HepG2 (cell line): ENCODE data around the gene DCD. TPM values are rescaled to one million over a fixed set of nuclear protein-coding genes. Genes with fewer than 3 reads are reported as not detected.

Experiments used
- ATAC-seq: fragments of 200-7000 bp; cut with Tn5 transposase; 3 replicates; pipeline ENCODE4 v1.9.1; 2020; ENCODE audit warnings: mild to moderate bottlenecking, moderate library complexity
- BruUV-seq: library from RNA; stranded (reverse); fragments of 400-500 nt; replicated peaks from 2 replicates; lab custom pipeline; 2021; lab: Mats Ljungman, UMichigan
- CTCF ChIA-PET: fragments of 300-600 bp; formaldehyde crosslinking; extraction: SDS; loops from one replicate; lab custom pipeline; 2021; ENCODE audit warnings: low total read pairs, inconsistent platforms, low intra/inter-chr PET ratio; lab: Yijun Ruan, JAX
- POLR2A ChIA-PET: fragments of 350-600 bp; sonication (Branson Sonifier 250); formaldehyde crosslinking; loops from one replicate; lab custom pipeline; 2020; ENCODE audit warnings: antibody characterized with exemption, inconsistent platforms; lab: Yijun Ruan, JAX
- DNase-seq: peaks from one replicate; pipeline ENCODE4 v3.0.0-alpha.2; 2015; ENCODE audit warnings: low spot score
- FAIRE-seq: peaks from 3 replicates; lab custom pipeline; 2011; peaks lifted over from hg19 to GRCh38; lab: Jason Lieb, UNC
- H2AFZ ChIP-seq: one replicate; pipeline ENCODE4 v1.6.1; 2011; ENCODE audit warnings: low read length, inconsistent platforms
- H3K27ac ChIP-seq: fragments of 300-600 bp; 3 replicates; pipeline ENCODE4 v1.8.0; 2011; ENCODE audit warnings: mixed run types, mild to moderate bottlenecking, mixed read lengths, low read length, inconsistent platforms; ENCODE audit not compliant: insufficient read depth; ENCODE audit errors: extremely low read length
- H3K27me3 ChIP-seq, 2 experiments: fragments of 200-600 bp in 1 of 2; 2 replicates in 1 of 2; 3 replicates in 1 of 2; pipeline versions ENCODE4 v1.6.0 to v1.8.0; 2011; ENCODE audit warnings: low read length in 2 of 2, mild to moderate bottlenecking in 2 of 2, moderate library complexity in 2 of 2, inconsistent platforms in 1 of 2; ENCODE audit not compliant: insufficient read depth in 2 of 2, control insufficient read depth in 1 of 2
- H3K36me3 ChIP-seq, 2 experiments: fragments of 200-600 bp in 1 of 2; replicated peaks in 1 of 2; 2 replicates in 1 of 2; 3 replicates in 1 of 2; pipeline versions ENCODE4 v1.5.1 to v1.8.0; 2011; ENCODE audit warnings: low read length in 2 of 2, inconsistent platforms in 1 of 2; ENCODE audit not compliant: insufficient read depth in 2 of 2, control insufficient read depth in 1 of 2
- H3K4me1 ChIP-seq: 2 replicates; pipeline ENCODE4 v1.5.1; 2012; ENCODE audit warnings: low read length, inconsistent platforms; ENCODE audit not compliant: insufficient read depth
- H3K4me2 ChIP-seq: 2 replicates; pipeline ENCODE4 v1.6.0; 2011; ENCODE audit warnings: low read depth, low read length, inconsistent platforms
- H3K4me3 ChIP-seq, 3 experiments: fragments of 200-600 bp in 1 of 3; sonication (generic), shearing (Covaris generic) in 1 of 3; replicated peaks in 1 of 3; 2 replicates each; pipeline ENCODE4 v1.5.1; 2011 to 2016; ENCODE audit warnings: low read length in 3 of 3, inconsistent platforms in 2 of 3, low read depth in 2 of 3, mild to moderate bottlenecking in 2 of 3, control low read depth in 1 of 3, mixed read lengths in 1 of 3; ENCODE audit not compliant: insufficient read depth in 1 of 3
- H3K79me2 ChIP-seq: one replicate; pipeline ENCODE4 v1.6.1; 2011; ENCODE audit warnings: low read length, inconsistent platforms; ENCODE audit not compliant: insufficient read depth
- H3K9ac ChIP-seq: 2 replicates; pipeline ENCODE4 v1.6.0; 2011; ENCODE audit warnings: mild to moderate bottlenecking, low read depth, low read length, inconsistent platforms; ENCODE audit not compliant: insufficient read depth
- H3K9me3 ChIP-seq: 2 replicates; pipeline ENCODE4 v1.5.1; 2012; ENCODE audit warnings: mild to moderate bottlenecking, low read length
- H4K20me1 ChIP-seq: 2 replicates; pipeline ENCODE4 v1.6.0; 2011; ENCODE audit warnings: inconsistent platforms, mild to moderate bottlenecking, low read length, moderate library complexity; ENCODE audit not compliant: insufficient read depth
- ARID5B ChIP-seq: IDR thresholded peaks from 2 replicates; pipeline ENCODE4 v1.4.0; 2020; ENCODE audit warnings: mild to moderate bottlenecking, missing genetic modification reagents
- HNRNPUL1 ChIP-seq: fragments of 200-400 bp; formaldehyde crosslinking; IDR thresholded peaks from 2 replicates; pipeline ENCODE4 v1.6.1; 2017; ENCODE audit warnings: low read depth, mild to moderate bottlenecking, low read length, moderate library complexity
- KAT8 ChIP-seq: IDR thresholded peaks from 2 replicates; pipeline ENCODE4 v1.6.1; 2016; ENCODE audit warnings: missing genetic modification reagents, missing compliant biosample characterization
- MXD4 ChIP-seq: IDR thresholded peaks from 2 replicates; pipeline ENCODE4 v1.6.1; 2016; ENCODE audit warnings: mild to moderate bottlenecking, missing biosample characterization, missing genetic modification reagents
- PHF8 ChIP-seq: sonication (generic); formaldehyde crosslinking; IDR thresholded peaks from 2 replicates; pipeline ENCODE4 v1.5.0; 2020; ENCODE audit warnings: missing genetic modification reagents
- SALL1 ChIP-seq: sonication (generic); formaldehyde crosslinking; IDR thresholded peaks from 2 replicates; pipeline ENCODE4 v1.8.0; 2022; ENCODE audit warnings: mild to moderate bottlenecking, missing genetic modification reagents
- SRSF4 ChIP-seq: fragments of 200-400 bp; formaldehyde crosslinking; IDR thresholded peaks from one replicate; pipeline ENCODE4 v1.6.1; 2018; ENCODE audit warnings: mild to moderate bottlenecking, low read depth, low read length, moderate library complexity; ENCODE audit not compliant: poor library complexity, severe bottlenecking
- TAF15 ChIP-seq: fragments of 200-400 bp; formaldehyde crosslinking; IDR thresholded peaks from one replicate; pipeline ENCODE4 v1.6.1; 2018; ENCODE audit warnings: mild to moderate bottlenecking, low read depth, low read length; ENCODE audit not compliant: poor library complexity, severe bottlenecking
- TFAP4 ChIP-seq: sonication (generic); IDR thresholded peaks from 2 replicates; pipeline ENCODE4 v1.6.1; 2016; ENCODE audit warnings: low read depth, borderline replicate concordance
- ZNF704 ChIP-seq: sonication (generic); formaldehyde crosslinking; IDR thresholded peaks from 2 replicates; pipeline ENCODE4 v1.8.1; 2023; ENCODE audit warnings: mild to moderate bottlenecking, inconsistent platforms, moderate library complexity, missing genetic modification reagents, borderline replicate concordance
- ZSCAN20 ChIP-seq: sonication (generic); formaldehyde crosslinking; IDR thresholded peaks from 2 replicates; pipeline ENCODE4 v1.4.0; 2020; ENCODE audit warnings: missing genetic modification reagents, mild to moderate bottlenecking, borderline replicate concordance
- WGBS: methylation state at CpG from one replicate; pipeline ENCODE4 v1.1.6; 2017; ENCODE audit warnings: low lambda C conversion rate; 5-methylcytosine and 5-hydroxymethylcytosine counted together
- in situ Hi-C: cut with HindIII; loops from 2 replicates; pipeline ENCODE4 v1.10.0; 2017; ENCODE audit warnings: low pct_unique_long_range_greater_than_20kb; ENCODE audit not compliant: extremely low pct_ligation_motif_present
- intact Hi-C: fragments of 100-400 bp; cut with micrococcal nuclease; formaldehyde crosslinking; loops from one replicate; pipeline ENCODE4 v1.10.0; 2022; ENCODE audit not compliant: unreplicated experiment
- polyA plus RNA-seq, 8 experiments: library from polyadenylated mRNA; depleted of rRNA in 3 of 8; stranded (reverse) in 7 of 8; unstranded in 1 of 8; fragments of >200 nt; fragmentation: Illumina TruSeq in 4 of 8; extraction: Trizol in 4 of 8; gene quantifications; 2 replicates each; pipeline versions ENCODE4 v1.2.1 to v1.2.3, GENCODE V29; 2011 to 2016; ENCODE audit warnings: low read depth in 4 of 8, missing spikeins in 1 of 8, mixed read lengths in 1 of 8; ENCODE audit not compliant: insufficient read depth in 1 of 8
- total RNA-seq, 5 experiments: library from RNA; depleted of rRNA; stranded (reverse); fragments of >200 nt; fragmentation: Illumina TruSeq; extraction: Trizol; gene quantifications; 2 replicates each; pipeline ENCODE4 v1.2.3, GENCODE V29; 2016; ENCODE audit warnings: low read depth in 1 of 5

DCD gene
- total and polyA plus RNA-seq, 2 of the 13 experiments (the other 11 are each of a cell fraction or from before 2014, with no cell fraction given), result not detected

GRCh38 chr12:54616933-54617680 is 31.1 kb downstream of the DCD start (continued):
- TF ChIP-seq PHF8 (CRISPR knock-in tag), result no peak
- TF ChIP-seq HNRNPUL1, result no peak

- no peak for DNase-seq
- no peaks in the 10 kb centered on the region for H3K4me1 ChIP-seq
- TF ChIP-seq TFAP4 (no peak), KAT8 (CRISPR knock-in tag) (no peak), ZSCAN20 (CRISPR knock-in tag) (no peak), TAF15 (no peak), SALL1 (CRISPR knock-in tag) (no peak), SRSF4 (no peak), ZNF704 (no peak), ARID5B (CRISPR knock-in tag) (no peak), MXD4 (no peak)
- TF ChIP-seq, all 625 proteins: peak for 0
- 0% methylated on average over 1 of the region's 1 CpG for WGBS
- CTCF ChIA-PET, result no interaction called here
- BruUV-seq, result no TSS peak
- Histone ChIP-seq H3K27ac (no peak overlapping the region), H3K4me2 (no peak overlapping the region), H3K9ac (no peak overlapping the region), H3K4me3 (no peak overlapping the region), H3K79me2 (no peaks in the 10 kb centered on the region), H3K36me3 (no peaks in the 10 kb centered on the region), H3K9me3 (no peaks in the 10 kb centered on the region), H3K27me3 (0 out of 5 replicates have a peak, but pooled peaks cover 0 to 7% of the 10 kb centered on the region in 2 experiments), H2AFZ (no peak overlapping the region), H4K20me1 (no peaks in the 10 kb centered on the region)
- POLR2A ChIA-PET, result no interaction called here
- in situ Hi-C loops (no loop called here), intact Hi-C loops (no loop called here)
- no peak for ATAC-seq
- FAIRE-seq, result no peak
Measured at GRCh38 chr12:54612225-54612750, 35.9 kb downstream of the DCD start.
